GM23248 (cell line): ENCODE data around the gene ADCY6.

Experiments used
- EZH2 ChIP-seq: fragments of 200-600 bp; sonication (generic); IDR thresholded peaks from 2 replicates; pipeline ENCODE4 v1.6.1; 2018; ENCODE audit warnings: antibody characterized with exemption, mild to moderate bottlenecking; ENCODE audit not compliant: insufficient read depth, poor library complexity, severe bottlenecking
- EZH2phosphoT487 ChIP-seq: fragments of 200-600 bp; sonication (generic); IDR thresholded peaks from 2 replicates; pipeline ENCODE4 v1.6.1; 2018; ENCODE audit warnings: antibody characterized with exemption, moderate library complexity, mild to moderate bottlenecking, low read depth; ENCODE audit not compliant: insufficient read depth

DNA sequence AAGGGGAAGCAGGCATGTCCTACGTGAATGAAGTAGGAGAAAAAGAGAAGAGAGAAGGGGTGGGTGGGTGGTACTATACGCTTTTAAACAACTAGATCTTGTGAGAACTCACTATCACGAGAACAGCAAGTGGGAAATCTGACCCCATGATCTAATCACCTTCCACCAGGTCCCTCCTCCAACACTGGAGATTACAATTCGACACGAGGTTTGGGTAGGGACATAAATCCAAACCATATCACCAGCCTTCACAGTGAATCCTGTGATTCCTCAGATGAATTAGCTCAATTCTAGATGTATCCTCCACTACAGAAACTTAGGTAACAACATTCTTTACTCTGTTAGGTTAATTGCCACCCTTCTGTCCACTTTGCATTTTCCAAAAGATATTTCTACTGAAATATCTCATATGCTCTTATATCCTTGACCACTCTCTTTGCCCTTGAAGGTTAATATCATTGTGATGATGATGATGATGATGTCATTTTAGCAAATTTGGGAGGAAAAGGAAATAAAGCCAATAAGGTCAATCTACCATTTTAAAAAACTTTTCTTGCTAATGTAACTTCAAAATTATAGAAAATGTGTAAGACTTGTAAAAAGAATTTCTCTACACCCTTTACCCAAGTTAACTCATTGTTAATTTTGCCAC lies 49.1 kb downstream of the ADCY6 start:
- TF ChIP-seq EZH2phosphoT487 (no peak), EZH2 (no peak)
